IPS DF 19.7 (cell line): ENCODE data around the gene SSNA1.

ENCODE experiments used
- DNase-seq: peaks from one replicate; pipeline ENCODE4 v3.0.0-alpha.2; 2013; ENCODE audit warnings: low read depth, low spot score

Gene SSNA1

GRCh38 chr9:137188490-137189296 lies at the start of gene SSNA1, which contains the start of gene ANAPC2:
SSNA1 (plus strand) TSS chr9:137188676; CDS start chr9:137188727, 51 bp downstream.
ANAPC2 (minus strand) TSS chr9:137188560; CDS start chr9:137188532, 28 bp downstream.
- DNase-seq: peak; percentile 67

- DNase-seq: no peak
Observed at GRCh38 chr9:137138722-137139467, 49.6 kb upstream of the SSNA1 start, which contains the start of gene GRIN1. GRIN1 (plus strand) TSS chr9:137139154; CDS start chr9:137139487, 333 bp downstream.

- no peak for DNase-seq
Observed at GRCh38 chr9:137139468-137140150, 48.9 kb upstream of the SSNA1 start.

- DNase-seq: no peak
Observed at GRCh38 chr9:137140151-137141012, 48.1 kb upstream of the SSNA1 start.

- DNase-seq: no peak
Observed at GRCh38 chr9:137141050-137141810, 47.2 kb upstream of the SSNA1 start.

- DNase-seq: no peak
Observed at GRCh38 chr9:137141976-137142936, 46.2 kb upstream of the SSNA1 start.

- DNase-seq: no peak
Observed at GRCh38 chr9:137143459-137143858, 45.0 kb upstream of the SSNA1 start.

- no peak for DNase-seq
Observed at GRCh38 chr9:137145731-137146526, 42.5 kb upstream of the SSNA1 start.

GRCh38 chr9:137146527-137146918 lies 42.0 kb upstream of the SSNA1 start:
- DNase-seq: no peak

- DNase-seq: no peak
Observed at GRCh38 chr9:137147091-137147792, 41.2 kb upstream of the SSNA1 start.

GRCh38 chr9:137147793-137148160 lies 40.7 kb upstream of the SSNA1 start:
- DNase-seq: no peak

- DNase-seq: no peak
Observed at GRCh38 chr9:137148242-137148641, 40.2 kb upstream of the SSNA1 start.

GRCh38 chr9:137148661-137149060 lies 39.8 kb upstream of the SSNA1 start:
- no peak for DNase-seq

GRCh38 chr9:137149363-137149762 lies 39.1 kb upstream of the SSNA1 start:
- DNase-seq: no peak

GRCh38 chr9:137149942-137150616 lies 38.4 kb upstream of the SSNA1 start:
- no peak for DNase-seq

GRCh38 chr9:137150617-137151457 lies 37.6 kb upstream of the SSNA1 start:
- DNase-seq: no peak
